ENCODE measurements around the gene MAGI1.

The MAGI1 gene

GRCh38 chr3:65537109-65537508 is 501.6 kb downstream of the MAGI1 start:
- H3K27ac ChIP-seq (ENCODE audit: low read depth, low read length): no peak overlapping the region
- no peak overlapping the region for H3K4me2 ChIP-seq (ENCODE audit: low read depth, low read length, poor library complexity, severe bottlenecking)
- no peaks in the 10 kb centered on the region for H3K79me2 ChIP-seq (ENCODE audit: insufficient read depth, low read length)
- H3F3A ChIP-seq (ENCODE audit: insufficient read depth): no peaks in the 10 kb centered on the region
- H3K4me3 ChIP-seq (ENCODE audit: insufficient read depth, low read length, poor library complexity, severe bottlenecking): no peak overlapping the region
- TF ChIP-seq EZH2phosphoT487 (conservative IDR thresholded peaks at IDR 0.05; ENCODE audit: low read length): no peak
- no peak for TF ChIP-seq CTCF (IDR thresholded peaks at IDR 0.05; ENCODE audit: insufficient read depth, low read length, poor library complexity, severe bottlenecking)
- no peaks in the 10 kb centered on the region for H4K20me1 ChIP-seq (ENCODE audit: low read depth, low read length)
- no peak overlapping the region for H2AFZ ChIP-seq (ENCODE audit: low read depth, low read length, severe bottlenecking)
- H3K9ac ChIP-seq (ENCODE audit: low read length): no peak overlapping the region
- no peaks in the 10 kb centered on the region for H3K9me3 ChIP-seq (ENCODE audit: insufficient read depth, low read length)
- no peaks in the 10 kb centered on the region for H3K27me3 ChIP-seq (ENCODE audit: low read length)
- H3K9me2 ChIP-seq (replicated peaks; ENCODE audit: insufficient read depth, low read length): no peaks in the 10 kb centered on the region
- H3K36me3 ChIP-seq (ENCODE audit: low read length): no peaks in the 10 kb centered on the region

- H3K27ac ChIP-seq (ENCODE audit: low read depth, low read length): no peak overlapping the region
- no peak overlapping the region for H2AFZ ChIP-seq (ENCODE audit: low read depth, low read length, severe bottlenecking)
These were observed 503.5 kb downstream of the MAGI1 start for GRCh38 chr3:65535260-65535659.

GRCh38 chr3:65534805-65535204 is 503.9 kb downstream of the MAGI1 start:
- Histone ChIP-seq H3K79me2 (ENCODE audit: insufficient read depth, low read length) (no peaks in the 10 kb centered on the region), H3K27me3 (ENCODE audit: low read length) (no peaks in the 10 kb centered on the region), H3K9me3 (ENCODE audit: insufficient read depth, low read length) (no peaks in the 10 kb centered on the region), H3K36me3 (ENCODE audit: low read length) (no peaks in the 10 kb centered on the region), H3F3A (ENCODE audit: insufficient read depth) (no peaks in the 10 kb centered on the region), H3K4me2 (ENCODE audit: low read depth, low read length, poor library complexity, severe bottlenecking) (no peak overlapping the region), H3K4me3 (ENCODE audit: insufficient read depth, low read length, poor library complexity, severe bottlenecking) (no peak overlapping the region), H4K20me1 (ENCODE audit: low read depth, low read length) (no peaks in the 10 kb centered on the region), H3K9ac (ENCODE audit: low read length) (no peak overlapping the region), H2AFZ (ENCODE audit: low read depth, low read length, severe bottlenecking) (no peak overlapping the region), H3K27ac (ENCODE audit: low read depth, low read length) (no peak overlapping the region), H3K9me2 (replicated peaks; ENCODE audit: insufficient read depth, low read length) (no peaks in the 10 kb centered on the region)
- TF ChIP-seq EZH2phosphoT487 (conservative IDR thresholded peaks at IDR 0.05; ENCODE audit: low read length) (no peak), CTCF (IDR thresholded peaks at IDR 0.05; ENCODE audit: insufficient read depth, low read length, poor library complexity, severe bottlenecking) (no peak)

More at GRCh38 chr3:65535260-65535659, 503.5 kb downstream of the MAGI1 start:
- TF ChIP-seq EZH2phosphoT487 (conservative IDR thresholded peaks at IDR 0.05; ENCODE audit: low read length) (no peak), CTCF (IDR thresholded peaks at IDR 0.05; ENCODE audit: insufficient read depth, low read length, poor library complexity, severe bottlenecking) (no peak)
- H3K36me3 ChIP-seq (ENCODE audit: low read length): no peaks in the 10 kb centered on the region
- no peaks in the 10 kb centered on the region for H3K79me2 ChIP-seq (ENCODE audit: insufficient read depth, low read length)
- H3K4me3 ChIP-seq (ENCODE audit: insufficient read depth, low read length, poor library complexity, severe bottlenecking): no peak overlapping the region
- no peak overlapping the region for H3K4me2 ChIP-seq (ENCODE audit: low read depth, low read length, poor library complexity, severe bottlenecking)
- H4K20me1 ChIP-seq (ENCODE audit: low read depth, low read length): no peaks in the 10 kb centered on the region
- no peak overlapping the region for H3K9ac ChIP-seq (ENCODE audit: low read length)
- no peaks in the 10 kb centered on the region for H3K9me2 ChIP-seq (replicated peaks; ENCODE audit: insufficient read depth, low read length)
- H3F3A ChIP-seq (ENCODE audit: insufficient read depth): no peaks in the 10 kb centered on the region
- H3K9me3 ChIP-seq (ENCODE audit: insufficient read depth, low read length): no peaks in the 10 kb centered on the region
- H3K27me3 ChIP-seq (ENCODE audit: low read length): no peaks in the 10 kb centered on the region
